OCI-LY1 (cell line): Measurements from ENCODE around the gene STEAP1B.

Experiments
- H2AFZ ChIP-seq: fragments of 200-600 bp; sonication (generic), shearing (Covaris generic); 2 replicates; pipeline ENCODE4 v1.6.0; 2014; ENCODE audit warnings: antibody characterized with exemption, mild to moderate bottlenecking, low read length
- H3F3A ChIP-seq: fragments of 200-600 bp; sonication (generic), shearing (Covaris generic); 2 replicates; pipeline ENCODE4 v1.6.0; 2014; ENCODE audit warnings: mild to moderate bottlenecking, antibody characterized with exemption, low read length, moderate library complexity; ENCODE audit not compliant: insufficient read depth
- H3K27ac ChIP-seq: fragments of 200-600 bp; sonication (generic); 2 replicates; pipeline ENCODE4 v1.5.1; 2014; ENCODE audit warnings: low read length, mixed run types, mild to moderate bottlenecking, low read depth; ENCODE audit not compliant: poor library complexity, severe bottlenecking
- H3K27me3 ChIP-seq: fragments of 200-600 bp; sonication (generic); 2 replicates; pipeline ENCODE4 v1.6.0; 2014; ENCODE audit warnings: antibody characterized with exemption, mild to moderate bottlenecking, low read length, moderate library complexity; ENCODE audit not compliant: insufficient read depth
- H3K36me3 ChIP-seq: fragments of 200-600 bp; sonication (generic); 2 replicates; pipeline ENCODE4 v1.6.1; 2014; ENCODE audit warnings: mild to moderate bottlenecking, antibody characterized with exemption, low read length, moderate library complexity, mixed read lengths; ENCODE audit not compliant: insufficient read depth
- H3K4me1 ChIP-seq: fragments of 200-600 bp; sonication (generic); 2 replicates; pipeline ENCODE4 v1.5.1; 2014; ENCODE audit warnings: mild to moderate bottlenecking, low read length, moderate library complexity; ENCODE audit not compliant: insufficient read depth, severe bottlenecking
- H3K4me2 ChIP-seq: fragments of 200-600 bp; sonication (generic), shearing (Covaris generic); 2 replicates; pipeline ENCODE4 v1.6.1; 2014; ENCODE audit warnings: low read length
- H3K4me3 ChIP-seq: fragments of 200-600 bp; sonication (generic); 2 replicates; pipeline ENCODE4 v1.5.1; 2014; ENCODE audit warnings: low read length, low read depth, mild to moderate bottlenecking, mixed read lengths; ENCODE audit not compliant: poor library complexity, severe bottlenecking
- H3K79me2 ChIP-seq: fragments of 200-600 bp; shearing (Covaris generic); 2 replicates; pipeline ENCODE4 v1.6.1; 2016; ENCODE audit warnings: mixed run types, low read length, mixed read lengths; ENCODE audit not compliant: insufficient read depth
- H3K9ac ChIP-seq: fragments of 200-600 bp; sonication (generic), shearing (Covaris generic); 2 replicates; pipeline ENCODE4 v1.6.1; 2014; ENCODE audit warnings: mild to moderate bottlenecking, low read length, mixed read lengths
- H3K9me2 ChIP-seq: fragments of 200-600 bp; sonication (generic), shearing (Covaris generic); 2 replicates; pipeline ENCODE4 v1.6.1; 2014; ENCODE audit warnings: low read depth, mild to moderate bottlenecking, low read length, mixed read lengths
- H3K9me3 ChIP-seq: fragments of 200-600 bp; shearing (Covaris generic); 2 replicates; pipeline ENCODE4 v1.6.1; 2014; ENCODE audit warnings: low read length, mixed read lengths
- H4K20me1 ChIP-seq: fragments of 200-600 bp; sonication (generic), shearing (Covaris generic); 2 replicates; pipeline ENCODE4 v1.6.0; 2016; ENCODE audit warnings: mild to moderate bottlenecking, low read length; ENCODE audit not compliant: insufficient read depth
- EZH2 ChIP-seq: fragments of 200-600 bp; sonication (generic), shearing (Covaris generic); IDR thresholded peaks from 2 replicates; pipeline ENCODE4 v1.8.0; 2017; ENCODE audit warnings: borderline replicate concordance, mixed run types, mild to moderate bottlenecking, antibody characterized with exemption, low read length, moderate library complexity, mixed read lengths
- TF ChIP-seq, protein P1 (sequence below): fragments of 200-600 bp; sonication (generic), shearing (Covaris generic); IDR thresholded peaks from 2 replicates; pipeline ENCODE4 v1.5.1; 2017; ENCODE audit warnings: mild to moderate bottlenecking, antibody characterized with exemption, low read length, moderate library complexity, mixed read lengths

STEAP1B gene

DNA sequence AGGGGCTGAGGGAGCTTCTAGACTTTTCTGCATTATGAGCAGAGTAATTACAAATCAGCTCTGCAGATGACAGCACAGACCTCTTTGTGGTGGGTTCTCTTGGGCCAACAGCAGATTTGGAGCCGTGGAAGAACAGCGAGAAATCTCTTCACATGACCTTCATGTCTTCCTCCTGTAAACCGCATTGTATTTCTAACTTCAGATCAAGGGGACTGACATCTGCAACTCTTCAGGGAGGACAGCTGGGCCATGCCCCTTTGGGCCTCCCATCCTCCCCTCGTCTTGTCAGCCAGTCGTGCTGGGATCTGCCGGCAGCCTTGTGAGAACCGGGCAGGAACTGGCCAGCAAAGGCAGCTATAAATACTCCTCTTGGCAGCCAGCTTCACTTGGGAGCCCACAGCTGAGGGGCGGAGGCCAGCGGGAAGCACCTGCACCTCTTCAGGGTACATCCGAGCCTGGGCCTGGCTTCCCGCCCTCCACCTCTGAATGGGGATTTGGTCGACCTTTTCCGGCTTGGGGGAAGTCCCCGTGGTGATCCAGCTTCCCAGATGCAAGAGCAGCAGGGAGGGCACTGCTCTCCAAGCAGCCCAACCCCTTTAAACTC lies 54.7 kb downstream of the STEAP1B start:
- Histone ChIP-seq H3K4me1 (peaks cover 83% of the 10 kb centered on the region), H4K20me1 (no peaks in the 10 kb centered on the region), H3F3A (peaks cover 7% of the 10 kb centered on the region; the same call in 1 of the 2 replicates), H3K27ac (peak overlapping the region; percentile 95), H3K9me3 (no peaks in the 10 kb centered on the region), H3K79me2 (no peaks in the 10 kb centered on the region), H3K9ac (peak overlapping the region; percentile 54), H3K27me3 (no peaks in the 10 kb centered on the region), H3K4me3 (peak overlapping the region; percentile 28), H2AFZ (no peak overlapping the region), H3K9me2 (no peaks in the 10 kb centered on the region), H3K36me3 (no peaks in the 10 kb centered on the region), H3K4me2 (peak overlapping the region; percentile 56)
- TF ChIP-seq, protein P1, sequence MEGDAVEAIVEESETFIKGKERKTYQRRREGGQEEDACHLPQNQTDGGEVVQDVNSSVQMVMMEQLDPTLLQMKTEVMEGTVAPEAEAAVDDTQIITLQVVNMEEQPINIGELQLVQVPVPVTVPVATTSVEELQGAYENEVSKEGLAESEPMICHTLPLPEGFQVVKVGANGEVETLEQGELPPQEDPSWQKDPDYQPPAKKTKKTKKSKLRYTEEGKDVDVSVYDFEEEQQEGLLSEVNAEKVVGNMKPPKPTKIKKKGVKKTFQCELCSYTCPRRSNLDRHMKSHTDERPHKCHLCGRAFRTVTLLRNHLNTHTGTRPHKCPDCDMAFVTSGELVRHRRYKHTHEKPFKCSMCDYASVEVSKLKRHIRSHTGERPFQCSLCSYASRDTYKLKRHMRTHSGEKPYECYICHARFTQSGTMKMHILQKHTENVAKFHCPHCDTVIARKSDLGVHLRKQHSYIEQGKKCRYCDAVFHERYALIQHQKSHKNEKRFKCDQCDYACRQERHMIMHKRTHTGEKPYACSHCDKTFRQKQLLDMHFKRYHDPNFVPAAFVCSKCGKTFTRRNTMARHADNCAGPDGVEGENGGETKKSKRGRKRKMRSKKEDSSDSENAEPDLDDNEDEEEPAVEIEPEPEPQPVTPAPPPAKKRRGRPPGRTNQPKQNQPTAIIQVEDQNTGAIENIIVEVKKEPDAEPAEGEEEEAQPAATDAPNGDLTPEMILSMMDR: no peak
- TF ChIP-seq EZH2: no peak

DNA sequence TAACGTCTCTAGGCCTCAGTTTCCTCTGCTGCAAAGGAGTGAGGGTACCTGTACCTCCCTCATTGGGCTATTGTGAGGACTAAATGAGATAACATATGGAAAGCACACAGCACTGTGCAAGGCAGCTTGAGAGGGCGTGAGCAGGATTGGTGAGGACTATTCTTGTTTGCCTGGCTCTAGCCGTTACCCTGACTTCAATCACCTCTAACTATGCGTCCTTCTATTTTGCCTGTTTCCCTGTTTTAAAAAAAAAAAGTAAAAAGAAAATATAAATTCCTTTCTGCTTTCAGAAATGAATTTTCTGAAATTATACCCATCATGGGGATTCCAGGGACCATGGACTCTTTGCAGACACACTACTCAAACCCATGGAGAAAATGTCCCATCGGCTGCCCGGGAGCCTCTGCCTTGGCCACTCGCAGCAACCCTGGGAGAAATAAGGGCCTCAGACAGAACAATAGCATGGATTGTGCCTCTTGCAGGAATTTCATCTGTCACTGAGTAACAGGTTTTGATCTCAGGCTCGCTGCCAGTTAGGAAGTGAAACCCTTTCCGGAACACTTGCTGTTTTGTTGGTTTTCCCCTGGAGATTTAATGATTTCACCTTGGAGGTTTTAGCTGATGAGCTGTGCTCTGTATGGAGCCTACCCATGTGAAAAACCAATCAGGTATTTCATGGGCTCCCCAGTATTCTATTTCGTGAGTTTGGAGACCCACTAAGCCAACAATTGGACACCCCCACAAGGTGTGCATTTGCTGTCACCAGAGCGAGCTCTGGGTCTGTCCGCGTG lies 55.6 kb downstream of the STEAP1B start:
- no peaks in the 10 kb centered on the region for H3K9me3 ChIP-seq
- peak overlapping the region; percentile 56 for H3K4me2 ChIP-seq
- no peak overlapping the region for H2AFZ ChIP-seq
- H3K9me2 ChIP-seq: no peaks in the 10 kb centered on the region
- no peaks in the 10 kb centered on the region for H3K36me3 ChIP-seq
- no peaks in the 10 kb centered on the region for H3K79me2 ChIP-seq
- H3K4me1 ChIP-seq: peaks cover 92% of the 10 kb centered on the region
- H3K27ac ChIP-seq: peak overlapping the region; percentile 95
- no peaks in the 10 kb centered on the region for H3K27me3 ChIP-seq
- H3K9ac ChIP-seq: peak overlapping the region; percentile 54
- TF ChIP-seq EZH2: no peak
- TF ChIP-seq, protein P1: no peak
- peak overlapping the region; percentile 28 for H3K4me3 ChIP-seq
- H3F3A ChIP-seq: peaks cover 7% of the 10 kb centered on the region; the same call in 1 of the 2 replicates
- no peaks in the 10 kb centered on the region for H4K20me1 ChIP-seq

DNA sequence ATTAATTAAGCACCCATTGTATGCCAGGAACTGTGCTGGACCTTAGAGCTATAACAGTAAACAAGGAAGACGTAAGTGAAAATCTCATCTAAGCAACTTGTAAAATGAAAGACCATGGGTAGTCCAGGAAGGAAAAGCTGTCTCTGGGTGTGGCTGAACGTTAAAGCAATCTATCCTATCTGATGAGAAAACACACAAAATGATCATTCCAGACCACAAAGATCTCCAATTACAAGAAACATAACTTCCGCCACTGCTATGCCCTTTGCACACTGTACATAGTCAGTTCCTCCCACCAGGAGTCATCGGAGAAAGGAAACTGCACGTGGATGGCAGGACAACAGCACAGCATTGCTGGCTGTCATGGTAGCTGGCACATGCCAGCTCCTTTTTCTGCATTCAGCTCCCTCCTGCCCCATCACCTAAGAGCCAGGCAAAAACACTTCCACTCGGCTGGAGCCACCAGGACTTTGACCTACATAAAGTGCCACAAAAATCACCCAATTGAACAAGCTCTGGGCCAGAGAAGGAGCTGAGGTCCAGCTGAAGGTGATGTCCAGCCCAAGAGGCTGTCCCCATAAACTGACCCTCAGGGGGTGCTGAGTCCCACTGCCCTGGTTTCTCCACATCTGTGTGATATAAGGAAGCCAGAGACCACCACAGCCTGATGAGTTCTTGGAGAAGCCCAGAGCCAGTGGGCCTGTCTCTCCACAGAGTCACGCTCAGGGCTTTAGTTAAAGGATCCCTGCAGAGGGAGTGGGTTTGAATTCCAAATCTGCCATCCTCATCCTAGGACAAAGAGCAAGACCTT lies 56.4 kb downstream of the STEAP1B start:
- peak overlapping the region; percentile 56; the same call in 1 of the 2 replicates for H3K4me2 ChIP-seq
- H3F3A ChIP-seq: peaks cover 7% of the 10 kb centered on the region; the same call in 1 of the 2 replicates
- H3K27ac ChIP-seq: peak overlapping the region; percentile 95
- H3K9ac ChIP-seq: peak overlapping the region; percentile 54
- H3K9me3 ChIP-seq: no peaks in the 10 kb centered on the region
- H2AFZ ChIP-seq: no peak overlapping the region
- H3K4me1 ChIP-seq: peaks cover 98% of the 10 kb centered on the region
- H3K9me2 ChIP-seq: no peaks in the 10 kb centered on the region
- no peaks in the 10 kb centered on the region for H3K27me3 ChIP-seq
- TF ChIP-seq EZH2: no peak
- TF ChIP-seq, protein P1: no peak
- H3K79me2 ChIP-seq: no peaks in the 10 kb centered on the region
- H4K20me1 ChIP-seq: no peaks in the 10 kb centered on the region
- H3K4me3 ChIP-seq: no peak overlapping the region
- H3K36me3 ChIP-seq: no peaks in the 10 kb centered on the region
